Breast epithelium (tissue), 3 donors: ENCODE results near the gene PHLPP2.

Experiments
- CTCF ChIP-seq, 3 donors: fragments of 450-650 bp; IDR thresholded peaks; one replicate each; pipeline ENCODE4 v1.5.1; 2016 to 2017; ENCODE audit warnings: antibody characterized with exemption in 3 of 3, mild to moderate bottlenecking in 3 of 3, moderate library complexity in 3 of 3
- POLR2AphosphoS5 ChIP-seq, 3 donors: sonication (generic); formaldehyde crosslinking; IDR thresholded peaks; one replicate each; pipeline ENCODE4 v1.6.1; 2017; ENCODE audit warnings: antibody characterized with exemption in 3 of 3

GRCh38 chr16:71771571-71771970, 47.1 kb upstream of the PHLPP2 start:
- no peak for TF ChIP-seq CTCF (IDR thresholded peaks at IDR 0.05)
- TF ChIP-seq POLR2AphosphoS5 (IDR thresholded peaks at IDR 0.05), result no peak
